GM12878 (cell line): ENCODE results near the gene HID1.

Experiments used
- BRCA1 ChIP-seq: IDR thresholded peaks from 2 replicates; pipeline ENCODE4 v1.6.1; 2011; ENCODE audit warnings: low read depth, low read length, improper control_type of control experiment
- CHD1 ChIP-seq: IDR thresholded peaks from 2 replicates; pipeline ENCODE4 v1.6.1; 2012; ENCODE audit warnings: low read depth, low read length, improper control_type of control experiment
- CTCF ChIP-seq, 3 experiments: IDR thresholded peaks in 2 of 3; conservative IDR thresholded peaks in 1 of 3; 2 replicates each; pipeline ENCODE4 v1.5.1; 2011; ENCODE audit warnings: low read depth in 3 of 3, low read length in 3 of 3, mild to moderate bottlenecking in 3 of 3, control low read depth in 2 of 3, moderate library complexity in 2 of 3, inconsistent platforms in 1 of 3, mixed read lengths in 1 of 3; ENCODE audit not compliant: control insufficient read depth in 2 of 3, insufficient read depth in 1 of 3; ENCODE audit errors: extremely low read depth in 1 of 3
- MAX ChIP-seq: IDR thresholded peaks from 2 replicates; pipeline ENCODE4 v1.6.1; 2012; ENCODE audit warnings: low read depth, low read length, improper control_type of control experiment
- MEF2A ChIP-seq: IDR thresholded peaks from 2 replicates; pipeline ENCODE4 v1.6.1; 2011; ENCODE audit warnings: low read depth, mild to moderate bottlenecking, low read length, moderate library complexity; ENCODE audit not compliant: insufficient read depth
- MYC ChIP-seq: IDR thresholded peaks from 2 replicates; pipeline ENCODE4 v1.6.1; 2011; ENCODE audit warnings: mild to moderate bottlenecking, low read length, moderate library complexity, inconsistent platforms; ENCODE audit not compliant: insufficient read depth, insufficient replicate concordance, insufficient read length, severe bottlenecking
- NBN ChIP-seq: fragments of 450-650 bp; IDR thresholded peaks from 2 replicates; pipeline ENCODE4 v1.6.1; 2016
- POLR2A ChIP-seq: IDR thresholded peaks from 2 replicates; pipeline ENCODE4 v1.6.1; 2011; ENCODE audit warnings: low read depth, mild to moderate bottlenecking, low read length
- RAD21 ChIP-seq: IDR thresholded peaks from 2 replicates; pipeline ENCODE4 v1.6.1; 2011; ENCODE audit warnings: mild to moderate bottlenecking, low read depth, low read length, moderate library complexity; ENCODE audit not compliant: insufficient read depth
- REST ChIP-seq: IDR thresholded peaks from 2 replicates; pipeline ENCODE4 v1.6.1; 2012; ENCODE audit warnings: mild to moderate bottlenecking, low read depth, low read length
- SIN3A ChIP-seq: IDR thresholded peaks from 2 replicates; pipeline ENCODE4 v1.6.1; 2012; ENCODE audit warnings: low read depth, low read length, improper control_type of control experiment
- TAF1 ChIP-seq: IDR thresholded peaks from 2 replicates; pipeline ENCODE4 v1.6.1; 2011; ENCODE audit warnings: mild to moderate bottlenecking, low read depth, low read length, borderline replicate concordance

- no peak for TF ChIP-seq MYC
- TF ChIP-seq MAX = no peak
- no peak for TF ChIP-seq POLR2A
- TF ChIP-seq MEF2A = no peak
- TF ChIP-seq CTCF (IDR thresholded peaks at IDR 0.05 in 2 of 3, conservative IDR thresholded peaks at IDR 0.05 in 1 of 3; ENCODE audit: control insufficient read depth in 2 of 3, extremely low read depth in 1 of 3, insufficient read depth in 1 of 3, low read depth in 3 of 3, low read length in 3 of 3) = no peak
- TF ChIP-seq REST = no peak
- TF ChIP-seq CHD1 = no peak
- no peak for TF ChIP-seq BRCA1
- TF ChIP-seq NBN = no peak
- TF ChIP-seq SIN3A = no peak
- no peak for TF ChIP-seq RAD21
- no peak for TF ChIP-seq TAF1
Observed at GRCh38 chr17:74995847-74996246, 23.3 kb upstream of the HID1 start.
